NCI-H2227 (cell line): ENCODE data around the gene CAMK2D.

Experiments used
- DNase-seq: peaks from one replicate; lab custom pipeline; 2025; ENCODE audit not compliant: unreplicated experiment; lab: John Stamatoyannopoulos, UW

Gene CAMK2D

DNA sequence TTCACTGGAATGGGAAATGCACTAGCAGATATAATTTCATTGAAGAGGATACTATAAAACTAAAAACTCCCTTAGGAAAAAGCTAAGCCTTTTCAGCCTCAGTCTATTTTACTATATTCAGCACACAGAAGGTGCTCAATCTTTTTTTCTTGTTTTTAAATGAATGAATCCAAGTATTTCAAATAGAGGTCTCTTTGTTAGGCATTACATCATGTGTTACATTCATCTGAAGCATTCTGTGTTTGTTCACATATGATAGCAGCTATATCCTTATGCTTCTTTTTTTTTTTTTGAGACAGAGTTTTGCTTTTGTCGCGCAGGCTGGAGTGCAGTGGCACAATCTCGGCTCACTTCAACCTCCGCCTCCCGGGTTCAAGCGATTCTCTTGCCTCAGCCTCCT, 278.4 kb downstream of the CAMK2D start:
- DNase-seq = no peak

DNA sequence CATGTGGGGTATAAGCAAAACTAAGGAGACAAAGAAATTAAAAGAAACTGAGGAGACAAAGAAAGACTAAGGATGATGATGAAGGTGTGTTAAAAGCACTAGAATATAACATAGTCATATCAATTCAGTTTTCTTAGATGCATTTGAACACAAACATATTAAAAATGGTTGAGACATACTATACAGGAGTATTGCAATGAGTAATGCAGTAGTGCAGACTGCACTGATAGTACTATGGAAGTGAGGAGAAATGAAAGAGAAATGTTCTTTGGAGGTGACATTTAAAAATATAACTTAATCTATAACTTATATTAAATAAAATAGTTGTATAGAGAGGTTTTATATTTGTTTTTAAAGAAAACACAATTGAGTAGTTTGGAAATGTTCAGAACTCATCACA, 279.2 kb downstream of the CAMK2D start:
- DNase-seq = no peak

DNA sequence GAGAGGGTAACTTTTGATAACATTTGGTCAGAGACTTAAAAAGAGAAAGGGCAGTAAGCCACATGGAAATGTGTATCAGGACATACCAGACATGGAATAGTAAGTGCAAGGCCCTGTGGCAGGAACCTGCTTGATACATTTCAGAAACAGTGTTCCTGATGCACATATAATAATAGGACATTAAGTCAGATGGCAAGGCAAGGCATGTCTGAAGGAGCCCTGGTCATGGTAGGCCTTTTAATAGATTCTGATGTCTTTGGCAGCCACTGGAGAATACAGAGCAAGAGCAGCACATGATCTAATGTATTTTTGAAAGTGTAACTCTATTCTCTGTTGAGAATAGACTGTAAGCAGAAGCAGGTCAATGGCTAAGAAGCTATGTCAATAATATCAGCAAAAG, 279.7 kb downstream of the CAMK2D start:
- DNase-seq = no peak

DNA sequence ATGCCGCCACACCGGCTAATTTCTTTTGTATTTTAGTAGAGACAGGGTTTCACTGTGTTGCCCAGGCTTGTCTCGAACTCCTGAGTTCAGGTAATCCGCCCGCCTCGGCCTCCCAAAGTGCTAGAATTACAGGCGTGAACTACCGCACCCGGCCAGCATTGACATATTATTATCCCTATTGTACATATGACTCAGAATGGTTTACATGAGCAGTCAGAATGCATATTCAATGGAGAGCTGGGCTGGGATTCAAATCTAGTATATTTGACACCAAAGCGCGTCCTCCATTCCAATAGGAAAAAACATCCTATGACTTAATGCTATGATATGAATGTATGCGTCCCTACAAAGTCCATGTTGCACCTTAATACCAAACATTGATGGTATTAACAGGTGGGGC, 281.4 kb downstream of the CAMK2D start:
- no peak for DNase-seq

DNA sequence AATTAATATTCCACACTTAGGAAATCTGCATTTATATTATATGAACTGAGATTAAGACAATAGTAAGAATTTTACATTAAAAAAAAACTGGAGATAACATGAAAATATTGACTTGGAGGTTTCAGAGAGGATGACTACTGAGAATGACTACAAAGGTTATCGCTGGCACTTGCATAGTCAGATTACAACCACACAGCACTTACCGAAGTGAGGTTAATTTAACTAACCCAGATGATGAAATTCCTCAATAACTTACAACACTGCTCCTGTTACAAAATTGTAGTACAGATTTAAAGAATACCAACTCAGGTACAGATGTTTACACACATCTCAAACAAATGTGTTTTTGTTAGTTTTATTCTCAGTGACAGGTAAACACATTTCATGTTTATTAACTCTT, 283.5 kb downstream of the CAMK2D start:
- no peak for DNase-seq

DNA sequence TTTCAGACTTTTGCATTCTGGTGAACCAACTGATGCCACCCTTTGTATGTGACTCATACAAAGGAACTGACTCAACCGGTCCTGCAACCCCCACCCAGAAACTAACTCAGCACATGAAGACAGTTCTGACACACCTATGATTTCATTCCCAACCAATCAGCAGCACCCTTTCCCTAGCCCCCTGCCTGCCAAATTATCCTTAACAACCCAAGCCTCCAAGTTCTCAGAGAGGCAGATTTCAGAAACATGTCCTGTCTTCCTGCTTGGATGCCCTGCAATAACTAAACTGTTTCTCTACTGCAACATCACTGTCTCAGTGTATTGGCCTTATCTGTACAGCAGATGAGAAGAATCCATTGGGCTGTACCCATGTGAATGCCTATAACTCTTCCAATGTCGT, 284.7 kb downstream of the CAMK2D start:
- DNase-seq = no peak

DNA sequence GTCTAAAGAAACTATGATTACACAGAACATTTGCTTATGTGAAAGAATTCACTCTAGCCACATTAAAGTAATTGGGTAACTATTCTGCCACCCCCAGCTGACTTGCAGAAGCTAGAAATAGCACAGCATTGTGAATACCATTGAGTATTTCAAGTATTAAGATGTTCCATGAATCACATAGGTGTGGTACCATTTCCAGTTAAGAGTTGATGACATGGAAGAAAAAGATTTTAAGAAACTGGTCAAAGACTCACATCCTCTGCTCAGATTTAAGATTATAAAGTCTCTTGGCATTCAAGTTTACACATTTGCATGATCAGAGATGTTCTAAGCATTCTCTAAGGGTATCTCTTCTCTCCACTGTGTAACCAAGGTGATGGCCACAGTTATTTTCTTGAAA, 287.5 kb downstream of the CAMK2D start:
- no peak for DNase-seq

DNA sequence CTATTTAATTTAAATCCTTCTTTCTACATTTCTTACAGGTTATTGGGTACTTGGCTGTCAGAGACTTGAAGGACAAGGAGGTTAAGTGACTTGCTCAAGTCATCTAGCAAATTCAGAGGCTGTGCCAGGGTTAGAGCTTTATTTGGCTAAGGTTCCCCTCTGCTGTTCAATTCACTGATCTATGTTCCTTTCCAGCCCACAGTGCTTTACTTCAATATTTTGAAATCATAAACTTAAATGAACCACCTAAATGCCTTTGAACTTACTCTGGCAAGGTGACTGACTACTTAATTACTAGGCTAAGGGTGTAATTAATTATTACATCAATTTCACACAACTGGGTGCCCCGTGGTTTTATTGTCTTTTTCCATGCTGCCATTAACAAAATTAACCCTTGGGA, 288.7 kb downstream of the CAMK2D start:
- no peak for DNase-seq

DNA sequence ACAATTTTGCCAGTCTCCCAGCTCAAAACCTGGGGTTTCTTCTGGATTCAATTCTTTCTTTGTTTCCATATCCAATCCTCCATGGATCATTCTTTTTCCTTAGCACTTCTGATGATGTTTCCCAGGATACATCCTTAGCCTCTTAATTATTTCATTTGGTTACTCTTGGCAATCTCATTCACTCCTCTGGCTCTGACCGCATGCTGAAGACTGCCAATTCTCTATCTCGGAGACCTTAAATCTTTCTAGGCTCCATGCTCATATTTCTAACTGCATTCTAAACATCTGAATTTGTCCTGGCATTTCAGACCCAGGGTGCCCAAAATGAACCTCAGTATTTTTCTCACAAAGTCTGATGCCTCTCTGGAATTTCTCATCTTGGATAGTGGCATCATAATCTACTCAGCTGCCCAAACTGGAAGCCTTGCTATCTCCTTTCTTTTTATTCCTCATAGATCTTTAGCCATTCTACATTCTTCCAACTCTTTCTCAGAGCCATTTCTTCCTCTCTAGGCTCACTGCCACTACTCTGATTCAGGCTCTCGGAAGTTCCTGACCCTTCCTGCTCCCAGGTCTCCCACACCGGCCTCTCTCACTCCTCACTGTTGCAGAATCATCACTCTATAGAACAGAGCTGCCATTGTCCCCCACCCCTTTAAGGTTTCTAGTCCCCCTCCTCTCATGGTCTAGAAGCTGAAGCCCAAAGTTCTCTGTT, 290.2 kb downstream of the CAMK2D start:
- DNase-seq = no peak

DNA sequence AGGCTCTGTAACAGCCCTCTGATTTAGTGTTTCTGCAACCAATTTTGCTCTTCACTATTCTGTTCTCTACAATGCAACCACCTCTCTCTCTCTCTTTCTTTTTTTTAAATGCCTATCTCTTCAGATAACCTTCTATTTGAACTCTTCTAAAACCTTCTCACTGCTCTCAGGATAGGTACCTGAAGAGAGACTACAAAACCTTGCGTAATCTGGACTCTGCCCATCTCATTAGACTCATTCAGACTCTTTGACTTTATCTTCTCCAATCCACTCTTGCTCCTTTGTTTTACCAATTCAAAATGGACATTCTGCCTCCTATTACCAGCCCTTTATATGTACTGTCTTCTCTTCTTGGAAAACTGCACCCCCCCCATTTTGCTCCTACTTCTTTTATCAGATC, 291.6 kb downstream of the CAMK2D start:
- DNase-seq = no peak

DNA sequence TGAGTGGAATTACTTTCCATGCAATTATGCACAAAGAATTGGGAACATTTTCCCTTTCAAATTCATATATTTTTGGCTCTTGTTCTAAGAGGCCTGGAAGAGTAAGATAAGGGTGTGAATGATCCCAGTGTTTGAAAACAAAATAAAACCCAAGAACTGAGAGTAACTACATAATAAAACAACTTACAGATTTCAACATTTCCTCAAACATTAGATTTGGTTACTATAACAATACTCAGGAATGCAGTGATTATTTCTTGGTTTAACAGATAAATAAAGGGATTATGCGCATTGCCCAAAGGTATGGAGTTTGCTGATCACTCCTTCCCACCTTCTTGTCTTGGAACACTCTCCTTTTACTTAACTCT, 292.5 kb downstream of the CAMK2D start:
- no peak for DNase-seq

DNA sequence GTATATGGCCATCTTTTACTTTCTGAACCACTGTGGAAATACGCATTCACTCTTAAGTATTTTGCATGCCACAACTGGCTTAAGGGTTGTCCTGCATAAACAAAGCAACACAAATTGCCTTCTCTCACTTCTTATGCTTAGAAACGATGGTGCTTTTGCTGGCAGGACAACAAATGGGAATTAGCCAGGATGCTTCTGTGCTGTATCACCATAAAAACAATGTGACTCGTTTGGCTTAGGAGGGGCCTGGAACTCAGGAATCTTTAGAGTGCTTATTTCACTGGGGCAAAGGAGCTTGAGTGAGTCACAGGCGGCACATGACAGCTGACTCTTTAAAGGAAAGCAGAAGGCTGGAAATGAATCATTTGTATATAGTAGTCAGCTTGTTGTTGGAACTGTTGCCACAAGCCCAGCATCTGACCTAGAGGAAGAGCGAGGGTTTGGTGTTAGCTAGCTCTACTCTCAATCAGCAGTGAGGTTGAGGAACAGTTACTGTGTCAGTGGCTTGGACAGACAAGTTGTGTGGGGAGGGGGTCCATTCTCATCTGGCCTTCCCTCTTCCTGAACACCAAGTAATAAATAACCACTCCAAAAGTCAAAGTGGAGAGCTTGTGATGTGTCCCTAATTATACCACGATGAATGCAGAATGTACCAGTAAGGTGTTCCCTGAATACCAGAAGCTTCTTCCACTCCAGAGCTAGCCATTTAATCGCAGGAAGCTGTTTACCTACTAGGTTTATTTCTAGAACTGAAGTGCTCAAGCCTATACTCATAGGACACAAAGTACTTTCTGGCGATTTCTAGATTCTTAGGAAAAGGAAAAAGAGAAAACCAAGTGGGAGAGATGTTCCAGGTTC, 293.1 kb downstream of the CAMK2D start:
- no peak for DNase-seq

DNA sequence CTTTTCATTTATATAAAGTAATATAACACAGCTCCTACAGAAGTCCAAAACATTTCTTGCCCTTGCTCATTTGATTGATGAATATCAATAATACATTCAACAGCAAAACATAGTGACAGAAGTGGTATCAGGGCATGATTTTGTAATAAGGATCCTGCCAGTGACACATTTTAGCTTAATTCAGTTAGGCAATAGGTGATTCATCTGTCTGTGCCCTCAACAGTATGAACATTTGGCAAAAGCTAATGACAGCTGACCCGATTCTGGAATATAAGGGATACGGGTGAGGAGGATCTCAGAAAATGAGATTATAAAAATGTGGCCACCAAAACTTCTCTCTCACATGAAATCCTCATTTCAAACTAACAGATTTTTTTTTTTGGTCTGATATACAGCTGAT, 294.0 kb downstream of the CAMK2D start:
- DNase-seq = no peak

DNA sequence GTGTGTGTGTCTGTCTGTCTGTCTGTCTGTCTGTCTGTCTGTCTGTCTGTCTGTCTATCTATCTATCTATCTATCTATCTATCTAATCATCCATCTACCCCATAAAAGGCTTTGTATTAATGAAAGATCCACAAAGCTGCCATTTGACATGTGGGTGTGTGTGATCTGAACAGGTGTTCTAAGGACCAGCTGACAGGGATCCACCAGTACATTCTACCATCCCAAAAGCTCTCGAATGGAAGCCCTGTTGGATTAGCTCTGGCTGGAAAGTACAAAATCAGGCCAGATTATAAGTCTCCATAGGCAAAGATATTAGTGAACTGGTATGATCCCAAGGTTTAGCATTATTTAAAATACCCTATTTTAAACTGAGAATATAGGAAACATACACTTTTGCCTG, 299.3 kb downstream of the CAMK2D start:
- DNase-seq = no peak

DNA sequence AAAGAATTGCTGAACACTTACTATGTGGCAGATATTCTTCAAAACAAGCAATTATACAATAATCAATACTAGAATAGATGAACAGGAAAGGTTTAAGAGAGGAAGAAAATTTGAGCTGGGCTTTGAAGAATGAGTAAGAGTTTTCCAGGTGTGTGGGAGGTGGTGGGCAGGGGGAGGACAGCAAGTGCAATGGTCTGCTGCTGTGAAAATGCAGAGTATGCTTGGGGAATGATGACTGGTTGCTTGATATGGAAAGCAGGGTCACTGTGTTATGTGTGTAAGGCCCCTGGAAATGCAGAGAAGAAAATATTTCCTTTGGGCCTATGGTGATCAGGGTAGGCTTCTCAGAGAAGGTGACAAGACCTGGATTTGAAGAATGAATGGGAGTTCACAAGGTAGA, 300.3 kb downstream of the CAMK2D start:
- no peak for DNase-seq

DNA sequence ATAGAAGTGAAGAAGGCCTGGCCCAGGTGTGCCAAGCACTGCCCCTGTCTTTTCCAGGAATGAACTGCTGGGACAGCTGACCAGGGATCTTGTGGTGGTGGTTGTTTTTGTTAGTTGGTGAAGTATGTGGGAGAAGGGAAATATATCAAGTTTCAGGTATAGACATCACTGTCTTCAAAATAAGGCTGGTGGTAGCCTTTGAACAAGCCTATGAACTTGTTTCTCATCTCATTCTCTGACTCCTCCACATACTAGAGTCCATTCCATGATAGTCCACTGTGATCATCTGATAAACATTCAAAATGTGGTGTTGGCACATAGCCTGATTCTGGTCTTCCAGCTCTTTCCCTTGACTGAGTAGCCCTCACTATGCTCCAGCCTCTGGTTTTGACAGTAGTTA, 303.7 kb downstream of the CAMK2D start:
- DNase-seq = no peak

DNA sequence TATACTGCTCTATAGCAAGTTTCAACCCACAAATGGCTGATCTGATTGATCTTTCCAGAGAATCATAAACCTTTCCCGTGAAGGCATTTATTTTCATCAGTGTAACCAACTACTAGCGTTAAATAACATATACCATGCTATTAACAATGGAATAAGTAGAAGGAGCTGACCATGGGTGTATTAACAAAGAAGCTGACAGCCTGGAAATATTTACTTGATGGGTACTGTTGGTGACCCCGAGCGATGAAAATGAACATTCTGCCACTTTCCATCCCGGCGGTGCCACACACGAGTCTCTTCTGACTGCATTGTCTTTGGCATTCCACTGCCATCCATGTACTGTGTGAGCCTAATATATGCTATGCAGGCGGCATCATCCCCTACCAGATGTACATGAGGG, 304.4 kb downstream of the CAMK2D start:
- no peak for DNase-seq

DNA sequence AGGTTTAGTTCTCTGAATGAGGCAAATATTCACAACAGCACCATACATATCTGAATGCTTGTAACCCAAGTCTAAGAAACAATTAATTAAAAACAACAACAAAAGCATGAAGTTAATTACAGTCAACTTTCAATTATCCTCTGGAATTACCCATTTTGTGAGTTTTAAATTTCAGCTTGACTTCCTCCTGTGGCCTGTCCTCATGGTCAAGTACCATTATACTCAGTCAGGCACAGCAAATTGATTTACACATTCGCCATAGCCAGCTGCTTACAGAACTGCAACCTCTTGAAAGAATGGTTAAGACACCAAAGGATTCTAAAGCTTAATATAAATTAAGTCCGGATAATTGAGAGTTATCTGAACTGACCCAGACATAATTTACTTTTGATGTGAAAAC, 306.5 kb downstream of the CAMK2D start:
- peak; percentile 7 for DNase-seq

DNA sequence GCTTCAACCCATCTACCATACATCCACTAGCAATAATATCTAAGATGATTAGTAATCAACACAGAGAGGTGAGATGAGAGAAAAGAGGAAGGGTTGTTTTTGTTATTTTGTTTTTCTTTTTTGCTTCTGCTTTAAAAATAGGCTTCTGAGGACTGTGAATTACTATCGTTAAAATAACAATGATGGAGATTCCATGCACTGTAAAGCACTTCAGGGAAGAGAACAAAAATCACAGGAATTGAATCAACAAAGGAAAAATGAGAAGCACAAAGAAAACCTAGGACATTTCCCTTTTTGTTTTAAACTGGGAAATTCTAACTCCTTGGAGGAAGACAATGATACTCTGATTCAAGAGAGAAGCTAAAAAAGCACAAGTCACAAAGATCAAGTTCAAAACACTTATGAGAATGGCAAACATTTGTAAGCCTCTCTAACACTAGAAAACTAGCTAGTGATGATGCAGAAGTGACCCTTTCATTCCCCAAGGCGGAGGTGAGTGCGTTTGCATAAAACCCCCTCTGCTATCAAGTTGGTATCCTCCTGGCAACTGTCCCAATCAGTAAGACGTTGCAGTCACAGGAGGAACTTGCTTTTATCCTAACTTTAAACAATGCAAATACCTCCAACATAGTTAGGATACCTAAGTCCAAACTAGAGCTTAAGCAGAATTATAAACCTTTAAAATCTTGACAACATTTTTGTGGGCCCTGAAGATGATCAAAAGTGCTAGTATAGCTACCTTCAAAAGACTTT, 308.5 kb downstream of the CAMK2D start:
- peak; percentile 45 for DNase-seq

DNA sequence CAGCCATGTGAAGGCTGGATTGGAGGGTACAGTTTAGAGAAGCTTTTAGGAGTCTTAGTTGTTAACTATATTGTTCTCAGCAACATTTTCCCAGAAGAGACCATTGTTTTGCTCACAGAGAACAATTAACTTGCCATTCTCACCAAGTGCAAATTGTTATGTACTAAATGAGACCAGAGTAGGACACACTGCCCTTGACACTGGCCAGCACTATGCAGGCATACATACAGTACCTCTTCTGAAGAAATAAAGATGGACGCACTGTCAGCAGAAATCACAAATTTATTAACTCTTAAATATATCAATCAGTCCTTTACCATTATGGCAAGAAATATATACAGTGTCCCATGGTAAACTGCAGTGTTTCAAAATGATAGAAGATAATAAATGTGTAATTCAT, 309.4 kb downstream of the CAMK2D start:
- no peak for DNase-seq

DNA sequence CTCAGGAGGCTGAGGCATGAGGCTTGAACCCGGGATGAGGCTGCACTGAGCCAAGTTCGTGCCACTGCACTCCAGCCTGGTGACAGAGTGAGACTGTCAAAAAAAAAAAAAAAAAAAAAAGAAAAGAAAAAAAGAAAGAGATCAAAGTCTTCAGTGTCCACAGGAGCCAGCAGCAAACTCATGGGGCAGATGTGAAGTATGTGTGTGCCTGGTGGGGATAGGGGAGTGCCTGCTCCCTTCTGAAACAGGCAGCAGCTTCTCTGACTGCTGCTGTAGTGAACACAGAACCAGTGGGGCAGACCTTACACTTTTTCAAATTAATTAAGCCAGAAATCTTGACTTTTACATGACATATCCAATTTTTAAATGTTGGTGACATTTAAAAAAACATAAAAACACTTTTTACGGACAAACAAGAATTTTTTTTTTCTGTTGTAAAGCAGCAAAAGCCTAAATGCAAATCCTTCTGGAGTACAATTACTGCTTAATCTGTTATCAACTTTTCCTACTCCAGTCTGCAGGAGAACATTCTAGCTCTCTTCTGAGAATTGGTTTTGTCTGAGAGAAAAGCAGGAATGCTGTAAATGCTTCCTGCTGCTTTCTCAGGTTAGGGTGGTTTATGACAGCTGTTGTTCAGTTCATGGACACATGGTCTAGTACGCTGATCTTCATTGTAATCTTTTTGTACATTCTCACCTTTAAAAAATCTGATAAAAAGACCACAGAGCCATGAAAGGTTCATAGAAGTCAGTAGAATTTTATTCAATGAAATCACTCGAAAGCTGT, 311.1 kb downstream of the CAMK2D start:
- no peak for DNase-seq
